ACHN (cell line): Measurements from ENCODE around the gene KIFBP.
"Not testable (repeated sequence)": the region's sequence is repeated elsewhere in the genome, so short reads cannot be mapped to it uniquely, and the experiment has no call there.

Experiments
- DNase-seq: peaks from one replicate; pipeline ENCODE4 v3.0.0-alpha.2; 2015
- in situ Hi-C: cut with HindIII; loops from 2 replicates; pipeline ENCODE4 v1.10.0; 2017; ENCODE audit warnings: low sequenced_read_pairs, low pct_ligation_motif_present, low pct_unique_long_range_greater_than_20kb

KIFBP gene

DNA sequence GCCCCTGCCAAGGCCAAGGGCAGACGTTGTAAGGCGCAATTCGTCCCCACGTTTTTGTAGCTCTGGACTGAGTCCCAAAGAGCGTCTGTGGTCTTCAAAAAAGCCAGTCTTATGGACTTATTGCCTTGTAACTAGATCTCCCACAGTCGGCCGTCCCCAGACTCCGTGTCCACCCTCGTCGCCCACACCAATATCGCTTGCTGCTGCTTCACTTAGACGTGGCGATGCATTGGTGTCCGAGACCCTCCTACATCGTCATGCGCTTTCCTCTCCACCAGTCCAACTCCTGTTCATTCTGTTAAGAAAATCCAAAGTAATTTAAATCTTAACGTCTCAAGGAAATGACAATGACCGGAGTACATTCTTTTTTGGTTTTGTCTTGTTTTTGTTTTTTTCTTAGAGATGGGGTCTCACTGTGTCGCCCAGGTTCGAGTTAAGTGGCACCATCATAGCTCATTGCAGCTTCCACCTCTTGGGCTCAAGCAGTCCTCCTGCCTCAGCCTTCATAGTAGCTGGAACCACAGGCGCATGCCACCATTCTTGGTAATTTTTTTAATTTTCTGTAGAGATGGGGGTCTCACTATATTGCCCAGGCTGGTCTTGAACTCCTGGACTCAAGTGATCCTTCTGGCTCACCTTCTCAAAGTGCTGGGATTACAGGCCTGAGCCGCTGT, 851 bp downstream of the KIFBP start:
- DNase-seq: peak; percentile 40
- in situ Hi-C loops: no loop called here

DNA sequence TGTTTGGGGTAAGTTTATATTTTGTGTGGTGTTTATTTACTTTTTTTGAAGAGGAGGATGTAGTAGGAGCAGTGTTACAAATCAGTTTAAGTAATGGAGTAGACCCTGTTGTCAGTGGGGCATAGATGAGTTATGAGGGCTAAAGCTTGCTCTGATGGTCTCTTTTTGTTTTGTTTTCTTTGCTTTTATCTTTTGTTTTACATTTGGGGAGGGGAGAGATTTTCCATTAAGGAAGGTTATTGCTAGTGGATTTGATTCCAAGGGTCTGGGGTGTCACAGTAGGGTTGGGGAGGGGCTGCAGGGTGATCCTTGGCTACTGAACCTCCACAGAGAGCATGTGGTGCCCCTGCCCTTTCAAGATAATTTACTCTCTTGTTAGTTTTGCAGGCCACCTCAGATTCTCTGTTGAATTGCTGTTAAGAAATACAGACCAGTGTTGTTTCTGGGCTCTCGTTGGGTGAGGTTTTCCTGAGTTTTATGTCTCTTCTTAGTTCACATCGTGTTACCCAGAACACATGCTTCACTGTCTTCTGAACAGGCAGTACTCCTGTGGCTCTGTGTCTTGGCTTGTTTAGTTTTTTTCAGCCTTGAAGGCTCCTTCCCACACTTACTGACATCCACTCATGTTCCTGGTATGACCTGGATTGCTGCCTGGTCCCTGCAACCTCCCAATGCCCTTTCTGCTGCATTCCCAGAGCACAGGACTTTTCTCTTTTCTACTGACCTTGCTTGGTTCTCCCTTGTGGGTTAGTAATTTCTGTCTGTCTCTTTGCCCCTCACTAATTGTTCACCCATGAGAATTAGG, 4.2 kb downstream of the KIFBP start:
- DNase-seq: peak; percentile 51
- in situ Hi-C loops: no loop called here

DNA sequence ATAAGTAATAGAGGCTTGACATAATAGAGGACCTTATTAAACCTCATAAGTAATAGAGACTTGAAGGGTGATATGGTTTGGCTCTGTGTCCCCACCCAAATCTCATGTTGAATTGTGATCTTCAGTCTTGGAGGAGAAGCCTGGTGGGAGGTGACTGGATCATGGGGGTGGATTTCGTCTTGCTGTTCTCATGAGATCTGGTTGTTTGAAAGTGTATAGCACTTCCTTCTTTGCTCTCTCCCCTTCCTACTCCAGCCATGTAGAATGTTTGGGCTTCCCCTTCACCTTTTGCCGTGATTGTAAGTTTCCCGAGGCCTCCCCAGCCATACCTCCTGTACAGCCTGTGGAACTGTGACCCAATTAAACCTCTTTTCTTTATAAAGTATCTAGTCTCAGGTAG, 8.6 kb downstream of the KIFBP start:
- in situ Hi-C loops: no loop called here
- no peak for DNase-seq

DNA sequence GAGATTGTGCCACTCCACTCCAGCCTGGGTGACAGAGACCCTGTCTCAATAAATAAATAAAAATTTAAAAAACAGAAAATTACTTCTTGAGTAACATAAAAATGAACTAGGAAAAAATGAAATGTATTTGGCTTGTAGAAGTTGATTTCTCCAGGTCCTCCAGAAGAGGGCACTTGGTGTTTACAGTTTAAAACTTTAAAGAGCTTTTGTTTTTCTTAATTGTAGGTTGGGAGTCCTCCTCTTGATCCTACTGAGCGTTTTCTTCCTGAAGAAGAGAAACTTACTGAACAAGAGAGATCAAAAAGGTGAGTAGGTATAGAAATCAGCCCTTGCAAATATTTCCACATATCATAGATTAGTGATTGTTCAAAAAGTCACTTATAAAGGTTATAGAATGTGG, 16.2 kb downstream of the KIFBP start:
- in situ Hi-C loops: loop anchor here (25.0 kb wide), 1 partner anchor 107 kb away; the partner anchor contains the start of gene VPS26A
- peak; percentile 70 for DNase-seq

DNA sequence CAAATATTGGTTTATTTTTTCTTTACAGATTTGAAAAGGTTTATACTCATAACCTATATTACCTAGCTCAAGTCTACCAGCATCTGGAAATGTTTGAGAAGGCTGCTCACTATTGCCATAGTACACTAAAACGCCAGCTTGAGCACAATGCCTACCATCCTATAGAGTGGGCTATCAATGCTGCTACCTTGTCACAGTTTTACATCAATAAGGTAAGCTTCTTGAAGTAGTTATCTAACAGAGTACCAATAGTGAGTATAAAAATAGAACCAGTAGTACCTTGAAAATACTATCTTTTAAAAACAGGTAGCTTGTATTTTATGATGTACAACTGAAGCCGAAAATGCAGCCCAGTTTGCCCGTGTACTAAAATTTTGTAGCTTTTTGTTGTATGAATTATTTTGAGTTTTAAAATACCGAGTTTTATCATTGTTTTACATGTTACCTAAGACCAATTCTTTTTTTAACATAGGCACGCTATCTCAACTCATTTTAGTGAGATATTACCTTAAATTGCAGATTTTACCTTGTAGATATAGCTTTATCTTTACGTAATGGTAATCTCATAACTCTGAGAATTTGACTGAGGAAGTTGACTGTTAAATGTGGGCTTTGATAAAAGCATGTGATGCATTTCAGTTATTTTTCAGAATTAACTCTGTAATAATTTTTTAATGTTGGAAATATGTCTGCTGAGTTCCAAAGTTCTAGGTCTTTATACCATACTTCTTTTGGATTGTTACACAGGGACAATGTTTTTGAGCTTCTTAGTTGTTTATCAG, 17.3 kb downstream of the KIFBP start:
- in situ Hi-C loops: loop anchor here (25.0 kb wide), 1 partner anchor 106 kb away; the partner anchor contains the start of gene VPS26A
- no peak for DNase-seq

DNA sequence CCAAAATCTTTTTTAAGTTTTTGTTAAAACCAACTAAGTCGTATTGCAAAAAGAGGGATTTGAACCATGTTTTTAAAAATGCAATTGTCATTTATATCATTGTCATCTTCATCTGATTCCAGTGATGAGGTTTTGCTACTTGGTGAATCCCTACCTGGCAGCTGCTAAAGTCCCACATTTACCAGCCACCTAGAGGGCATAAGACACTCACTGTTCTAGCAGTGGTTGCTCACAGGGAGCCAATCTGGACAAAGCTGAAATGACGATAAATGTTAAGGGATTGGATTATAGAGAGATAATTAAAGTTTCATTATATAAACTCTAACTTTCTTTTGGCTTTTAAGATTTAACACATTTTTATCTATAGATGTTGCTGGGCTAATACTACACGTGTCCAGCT, 18.7 kb downstream of the KIFBP start:
- no peak for DNase-seq
- in situ Hi-C loops: loop anchor here (25.0 kb wide), 1 partner anchor 105 kb away; the partner anchor contains the start of gene VPS26A

DNA sequence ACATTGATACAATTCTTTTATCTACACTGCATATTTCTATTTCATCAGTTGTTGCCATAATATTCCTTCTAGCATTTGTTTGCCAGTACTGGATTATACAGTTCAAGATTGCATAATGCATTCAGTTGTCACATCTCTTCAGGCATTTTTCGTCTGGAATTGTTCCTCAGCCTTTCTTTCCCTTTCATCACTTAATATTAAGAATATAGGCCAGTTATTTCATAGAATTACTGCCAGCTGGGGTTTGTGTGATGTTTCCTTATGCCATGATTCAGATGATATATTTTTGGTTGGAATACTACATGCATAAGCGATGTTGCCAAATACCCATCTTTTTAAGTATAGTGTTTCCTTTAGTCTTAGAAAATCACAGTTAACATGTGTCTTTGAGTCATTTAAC, 20.8 kb downstream of the KIFBP start:
- no peak for DNase-seq
- in situ Hi-C loops: loop anchor here (25.0 kb wide), 1 partner anchor 103 kb away; the partner anchor contains the start of gene VPS26A

DNA sequence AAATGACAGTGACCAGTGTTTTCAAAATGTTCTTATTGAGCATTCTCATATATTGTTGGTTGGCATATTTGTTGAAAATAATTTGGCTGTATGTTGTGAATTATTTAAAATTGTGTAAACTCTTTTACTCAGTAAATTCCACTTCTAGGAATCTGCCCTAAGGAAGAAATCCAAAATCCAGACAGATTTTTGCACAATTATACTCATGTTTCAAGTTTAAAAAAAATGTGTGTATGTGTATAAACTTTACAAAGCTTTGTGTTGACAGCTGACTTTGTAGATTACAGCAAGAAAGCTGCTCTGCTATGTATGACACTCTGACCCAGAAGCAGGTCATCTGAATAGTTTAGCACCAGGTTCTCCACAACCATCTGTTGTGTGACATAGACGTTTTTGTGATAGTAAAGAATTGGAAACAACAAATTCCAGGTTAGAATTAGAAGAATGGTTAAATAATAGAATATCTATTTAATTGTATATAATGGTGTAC, 21.6 kb downstream of the KIFBP start:
- no peak for DNase-seq
- in situ Hi-C loops: loop anchor here (25.0 kb wide), 1 partner anchor 102 kb away; the partner anchor contains the start of gene VPS26A

DNA sequence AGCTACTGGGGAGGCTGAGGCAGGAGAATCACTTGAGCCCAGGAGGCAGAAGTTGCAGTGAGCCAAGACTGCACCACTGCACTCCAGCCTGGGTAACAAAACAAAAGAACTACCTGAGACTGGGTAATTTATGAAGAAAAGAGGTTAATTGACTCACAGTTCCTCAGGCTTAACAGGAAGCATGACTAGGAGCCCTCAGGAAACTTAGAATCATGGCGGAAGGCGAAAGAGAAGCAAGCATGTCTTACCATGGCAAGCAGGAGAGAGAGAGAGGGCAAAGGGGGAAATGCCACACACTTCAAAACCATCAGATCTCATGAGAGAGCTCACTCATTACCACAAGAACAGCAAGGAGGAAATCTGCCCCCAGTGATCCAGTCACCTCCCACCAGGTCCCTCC, 24.2 kb downstream of the KIFBP start:
- in situ Hi-C loops: loop anchor here (25.0 kb wide), 1 partner anchor 100 kb away; the partner anchor contains the start of gene VPS26A
- not testable (repeated sequence) for DNase-seq

DNA sequence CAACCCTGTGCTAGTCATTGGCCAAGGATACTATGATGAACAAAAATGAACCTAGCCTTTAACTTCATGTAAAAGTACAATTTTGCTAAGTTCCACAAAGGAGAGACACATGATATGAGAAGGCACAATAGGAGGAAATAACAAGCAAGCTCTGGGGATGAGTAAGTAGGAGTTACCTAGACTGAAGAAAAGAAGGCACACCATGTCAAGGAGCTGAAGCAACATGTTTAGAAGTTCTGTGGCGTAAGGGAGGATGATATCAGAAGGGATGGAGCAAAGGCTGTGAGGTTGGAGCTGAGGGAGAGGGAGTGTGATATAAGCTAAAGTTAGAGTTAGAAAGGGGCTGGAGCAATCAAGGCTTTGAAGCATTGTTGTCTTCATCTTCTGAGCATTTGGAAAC, 25.6 kb downstream of the KIFBP start:
- in situ Hi-C loops: loop anchor here (25.0 kb wide), 1 partner anchor 98 kb away; the partner anchor contains the start of gene VPS26A
- no peak for DNase-seq

DNA sequence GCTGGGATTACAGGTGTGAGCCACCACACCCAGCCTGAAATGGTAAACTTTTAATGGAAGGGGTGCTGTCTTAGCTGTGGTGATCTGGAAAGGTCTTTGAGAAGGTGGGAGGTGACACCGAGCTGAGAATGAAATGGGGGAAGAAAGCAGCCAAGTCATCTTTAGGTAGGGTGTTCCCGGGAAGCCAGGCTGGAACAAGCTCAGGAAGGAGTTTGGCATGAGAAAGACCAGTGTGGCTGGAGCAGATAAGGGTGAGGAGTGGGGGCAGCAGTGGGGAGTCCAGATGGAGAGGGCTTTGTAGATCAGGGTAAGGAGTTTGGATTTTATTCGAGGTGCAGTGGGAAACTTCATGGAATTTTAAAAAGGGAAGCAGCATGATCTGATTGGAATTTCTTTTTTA, 30.0 kb downstream of the KIFBP start:
- no peak for DNase-seq
- in situ Hi-C loops: loop anchor here (25.0 kb wide), 1 partner anchor 94 kb away; the partner anchor contains the start of gene VPS26A

DNA sequence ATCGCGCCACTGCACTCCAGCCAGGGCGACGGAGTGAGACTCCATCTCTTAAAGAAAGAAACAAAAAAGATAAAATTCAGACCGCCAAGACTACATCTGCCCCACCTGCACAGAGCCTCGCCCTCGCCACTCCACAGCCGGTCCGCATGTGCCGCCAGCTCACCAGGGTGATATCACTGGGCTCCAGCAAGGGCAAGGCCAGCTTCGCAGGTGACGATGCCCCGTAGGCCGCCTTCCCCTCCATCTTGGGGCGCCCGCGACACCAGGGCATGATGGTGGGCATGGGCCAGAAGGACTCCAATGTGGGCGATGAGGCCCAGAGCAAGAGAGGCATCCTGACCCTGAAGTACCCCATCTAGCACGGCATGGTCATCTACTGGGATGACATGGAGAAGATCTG, 34.0 kb downstream of the KIFBP start:
- no peak for DNase-seq
- in situ Hi-C loops: loop anchor here (25.0 kb wide), 1 partner anchor 90 kb away; the partner anchor contains the start of gene VPS26A

DNA sequence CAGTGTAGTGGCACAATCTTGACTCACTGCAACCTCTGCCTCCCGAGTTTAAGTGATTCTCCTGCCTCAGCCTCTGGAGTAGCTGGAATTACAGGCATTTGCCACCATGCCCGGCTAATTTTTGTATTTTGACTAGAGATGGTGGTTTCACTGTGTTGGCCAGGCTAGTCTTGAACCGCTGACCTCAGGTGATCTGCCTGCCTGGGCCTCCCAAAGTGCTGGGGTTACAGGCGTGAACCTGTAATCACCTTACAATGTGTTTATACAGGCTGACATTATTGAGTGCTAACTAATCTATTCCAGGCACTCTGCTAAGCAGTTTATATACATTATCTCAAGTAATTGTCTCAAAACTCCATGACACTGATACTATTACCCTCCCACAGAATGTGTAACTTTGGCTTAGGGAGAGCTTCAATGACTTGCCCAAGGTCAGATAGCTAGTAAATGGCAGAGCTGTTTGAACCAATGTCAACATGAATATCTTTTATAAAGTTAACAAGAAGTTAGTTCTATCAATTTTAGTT, 36.8 kb downstream of the KIFBP start:
- in situ Hi-C loops: no loop called here
- DNase-seq: no peak

DNA sequence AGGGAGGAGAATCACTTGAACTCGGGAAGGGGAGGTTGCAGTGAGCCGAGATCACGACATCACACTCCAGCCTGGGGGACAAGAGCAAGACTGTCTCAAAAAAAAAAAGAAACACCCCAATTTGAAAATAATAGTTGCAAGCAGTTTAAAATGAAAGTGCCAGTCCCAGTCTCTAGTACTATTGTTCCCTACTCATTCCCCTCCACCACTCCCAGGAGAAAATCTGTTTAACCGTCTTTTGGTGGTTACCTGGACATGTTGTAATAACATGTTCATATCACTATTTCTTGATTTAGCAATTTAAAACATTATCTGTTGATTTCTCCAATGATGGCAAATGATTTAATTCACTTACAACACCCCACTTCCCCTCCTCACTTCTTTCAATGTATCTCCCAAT, 44.7 kb downstream of the KIFBP start:
- DNase-seq: no peak
- in situ Hi-C loops: no loop called here

DNA sequence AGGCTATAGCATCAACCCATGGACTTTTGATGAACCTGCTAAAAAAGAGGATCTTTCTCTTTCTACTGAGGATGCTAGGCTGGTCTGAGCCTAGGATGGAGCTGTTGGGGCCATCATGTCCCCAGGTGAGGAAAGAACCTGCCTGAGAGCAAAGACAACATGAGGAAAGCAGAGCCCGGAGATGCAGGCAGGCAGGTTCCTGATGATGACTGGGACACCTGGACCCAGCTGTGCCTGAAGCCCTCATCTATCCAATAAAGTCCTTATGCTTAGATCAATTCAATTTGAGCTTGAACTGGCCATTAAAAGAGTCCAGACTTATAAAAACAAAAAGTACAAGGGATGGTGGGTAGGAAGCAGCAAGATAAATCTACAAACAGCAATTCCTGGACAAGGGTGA, 48.9 kb downstream of the KIFBP start:
- in situ Hi-C loops: no loop called here
- DNase-seq: no peak

DNA sequence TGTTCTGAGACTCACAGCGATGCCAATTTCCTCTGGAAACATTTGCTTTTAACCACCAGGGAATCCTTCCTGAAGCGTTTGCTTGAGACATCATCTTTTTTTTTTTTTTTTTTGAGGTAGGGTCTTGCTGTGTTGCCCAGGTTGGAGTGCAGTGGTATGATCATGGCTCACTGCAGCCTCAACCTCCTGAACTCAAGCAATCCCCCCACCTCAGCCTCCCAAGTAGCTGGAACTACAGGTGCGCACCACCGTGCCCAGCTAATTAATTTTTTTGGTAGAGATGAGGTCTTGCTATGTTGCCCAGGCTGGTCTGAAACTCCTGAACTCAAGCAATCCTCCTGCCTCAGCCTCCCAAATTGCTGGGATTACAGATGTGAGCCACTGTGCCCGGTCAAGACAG, 52.3 kb downstream of the KIFBP start:
- in situ Hi-C loops, DNase-seq: not testable (repeated sequence)

DNA sequence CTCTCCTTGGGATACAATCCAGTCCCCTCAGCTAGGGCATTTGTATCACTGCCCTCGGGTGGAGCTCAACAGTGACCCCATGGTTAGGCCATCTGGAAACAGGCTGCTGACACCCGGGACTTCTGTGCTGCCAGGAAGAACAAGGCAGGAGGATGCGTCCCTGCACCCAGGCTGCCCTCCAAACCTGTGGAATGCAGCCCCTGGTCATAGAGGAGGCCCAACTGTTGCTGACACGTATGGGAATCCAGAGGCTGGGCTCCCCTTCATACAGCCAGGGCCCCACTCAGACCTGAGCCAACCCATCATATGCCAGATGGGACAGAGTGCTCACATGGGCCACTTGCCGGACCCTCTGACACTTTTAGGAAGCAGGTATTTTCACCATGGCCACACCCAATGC, 53.8 kb downstream of the KIFBP start:
- in situ Hi-C loops: no loop called here
- no peak for DNase-seq

DNA sequence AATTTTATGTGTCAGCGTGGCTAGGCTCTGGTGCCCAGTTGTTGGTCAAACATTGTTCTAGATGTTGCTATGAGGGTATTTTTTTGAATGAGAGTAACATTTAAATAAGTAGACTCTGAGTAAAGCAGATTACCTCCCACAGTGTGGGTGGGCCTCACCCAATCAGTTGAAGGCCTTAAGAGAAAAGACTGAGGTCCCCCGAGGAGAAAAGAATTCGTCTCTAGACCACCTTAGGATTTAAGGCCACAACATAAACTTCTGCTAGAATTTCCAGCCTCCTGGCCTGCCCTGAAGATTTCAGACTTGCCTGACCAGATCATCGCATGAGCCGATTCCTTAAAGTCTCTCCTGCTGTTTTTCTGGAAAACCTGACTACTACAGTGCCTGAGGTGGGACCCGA, 54.2 kb downstream of the KIFBP start:
- in situ Hi-C loops: no loop called here
- DNase-seq: no peak
